Measurements from ENCODE around the gene LMNTD2. TPM values are rescaled to one million over a fixed set of nuclear protein-coding genes. Genes with fewer than 3 reads are reported as not detected.

The LMNTD2 gene
- total and polyA plus RNA-seq, 2 experiments from 2014 or later, result 0.22 to 0.36 TPM

DNA sequence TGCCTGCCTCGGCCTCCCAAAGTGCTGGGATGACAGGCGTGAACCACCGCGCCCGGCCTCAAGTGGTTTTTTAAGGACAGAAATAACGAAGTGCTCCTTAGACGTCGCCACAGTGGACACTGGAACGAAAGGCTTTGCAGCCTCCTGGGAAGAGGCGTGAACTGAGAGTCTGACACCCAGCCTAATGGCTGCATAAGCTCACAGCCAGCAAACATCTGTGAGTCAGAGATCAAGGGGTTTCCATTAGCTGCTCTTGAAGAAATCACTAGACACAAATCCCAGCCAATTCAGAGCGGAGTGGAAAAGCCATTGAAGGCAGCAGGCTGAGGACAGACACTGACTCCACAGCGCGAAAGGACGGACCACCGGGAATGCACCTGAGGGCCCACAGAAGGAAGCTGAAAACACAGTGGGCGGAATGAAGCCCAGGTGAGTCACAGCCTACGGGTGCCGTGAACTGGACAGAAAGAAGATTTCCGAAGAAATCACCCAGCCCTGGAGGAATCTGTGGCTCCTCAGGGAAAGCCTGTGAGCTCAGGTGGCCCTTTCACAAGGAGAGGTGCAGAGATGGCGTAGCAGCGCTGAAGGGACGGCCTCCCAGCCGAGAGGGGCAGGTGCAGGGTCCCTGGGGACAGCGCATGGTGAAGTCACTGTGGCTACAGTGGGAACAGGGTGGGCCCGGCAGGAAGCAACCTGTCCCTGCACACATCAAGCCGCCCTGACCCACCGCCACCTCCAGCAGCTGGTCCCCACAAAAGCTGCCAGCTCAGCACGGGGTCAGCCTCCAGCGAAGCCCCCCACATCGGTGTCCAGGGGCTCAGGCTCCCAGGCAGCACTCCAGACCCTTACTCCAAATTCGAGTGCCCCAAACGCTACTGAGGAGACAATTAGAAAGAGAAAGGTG, 11.6 kb downstream of the LMNTD2 start:
- in situ Hi-C loops (cut with MboI), result no loop called here
- no peak overlapping the region for H3K4me3 ChIP-seq
- no peaks in the 10 kb centered on the region for H3K4me1 ChIP-seq (ENCODE audit: insufficient read depth)

DNA sequence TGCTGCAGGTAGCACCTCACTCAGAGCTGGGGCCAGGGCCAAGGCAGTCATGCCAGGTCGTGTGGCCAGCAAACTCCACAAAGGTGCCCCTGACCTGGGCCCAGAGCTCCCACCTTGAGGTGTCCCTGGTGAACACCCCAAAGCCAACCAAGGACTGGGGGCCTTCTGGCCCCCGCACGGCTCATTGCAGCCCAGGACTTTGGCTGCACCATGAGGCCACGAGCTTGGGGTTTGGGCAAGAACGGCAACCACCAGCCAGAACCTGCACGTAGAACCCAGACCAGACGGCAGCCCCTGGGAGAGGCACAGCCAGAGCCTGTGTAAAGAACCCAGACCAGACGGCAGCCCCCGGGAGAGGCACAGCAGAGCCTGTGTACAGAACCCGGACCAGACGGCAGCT, 15.4 kb downstream of the LMNTD2 start:
- Histone ChIP-seq H3K4me3 (no peak overlapping the region), H2AFZ (no peak overlapping the region), H3K79me2 (ENCODE audit: insufficient read depth) (no peaks in the 10 kb centered on the region), H3K4me1 (ENCODE audit: insufficient read depth) (no peaks in the 10 kb centered on the region), H3K27me3 (replicated peaks; ENCODE audit: insufficient read depth) (no peaks in the 10 kb centered on the region), H3K9me3 (ENCODE audit: low read depth) (no peaks in the 10 kb centered on the region), H3K4me2 (ENCODE audit: unreplicated experiment) (no peak overlapping the region), H3K9me2 (ENCODE audit: insufficient read depth) (no peaks in the 10 kb centered on the region), H3K36me3 (ENCODE audit: low read depth) (no peaks in the 10 kb centered on the region), H4K20me1 (ENCODE audit: insufficient read depth) (no peaks in the 10 kb centered on the region), H3K9ac (no peak overlapping the region), H3K27ac (no peak overlapping the region), H3F3A (ENCODE audit: insufficient read depth) (no peaks in the 10 kb centered on the region)
- 84 to 87% methylated on average over 10 to 11 of the region's 11 CpGs for WGBS, 2 experiments (ENCODE audit: low coverage in 1 of 2, low lambda C conversion rate in 2 of 2, missing lambda C conversion rate in 2 of 2)
- TF ChIP-seq EZH2 (IDR thresholded peaks at IDR 0.05; ENCODE audit: insufficient read depth, poor library complexity, severe bottlenecking) (no peak), EZH2phosphoT487 (IDR thresholded peaks at IDR 0.05; ENCODE audit: insufficient read depth, low read depth) (no peak)
- no peak for DNase-seq
- in situ Hi-C loops (cut with MboI), result no loop called here

More for the DNA sequence above, 11.6 kb downstream of the LMNTD2 start:
- no peaks in the 10 kb centered on the region for H3K9me2 ChIP-seq (ENCODE audit: insufficient read depth)
- H3K9me3 ChIP-seq (ENCODE audit: low read depth), result no peaks in the 10 kb centered on the region
- H3K79me2 ChIP-seq (ENCODE audit: insufficient read depth), result no peaks in the 10 kb centered on the region
- no peak for TF ChIP-seq EZH2phosphoT487 (IDR thresholded peaks at IDR 0.05; ENCODE audit: insufficient read depth, low read depth)
- TF ChIP-seq EZH2 (IDR thresholded peaks at IDR 0.05; ENCODE audit: insufficient read depth, poor library complexity, severe bottlenecking), result no peak
- no peaks in the 10 kb centered on the region for H3K36me3 ChIP-seq (ENCODE audit: low read depth)
- WGBS, 2 experiments (ENCODE audit: low coverage in 1 of 2, low lambda C conversion rate in 2 of 2, missing lambda C conversion rate in 2 of 2), result 69 to 72% methylated on average over 31 to 32 of the region's 32 CpGs
- H4K20me1 ChIP-seq (ENCODE audit: insufficient read depth), result no peaks in the 10 kb centered on the region
- no peak overlapping the region for H2AFZ ChIP-seq
- peak; percentile 38 for DNase-seq
- no peaks in the 10 kb centered on the region for H3F3A ChIP-seq (ENCODE audit: insufficient read depth)
- no peak overlapping the region for H3K4me2 ChIP-seq (ENCODE audit: unreplicated experiment)
- no peak overlapping the region for H3K27ac ChIP-seq
- no peak overlapping the region for H3K9ac ChIP-seq
- H3K27me3 ChIP-seq (replicated peaks; ENCODE audit: insufficient read depth), result no peaks in the 10 kb centered on the region

DNA sequence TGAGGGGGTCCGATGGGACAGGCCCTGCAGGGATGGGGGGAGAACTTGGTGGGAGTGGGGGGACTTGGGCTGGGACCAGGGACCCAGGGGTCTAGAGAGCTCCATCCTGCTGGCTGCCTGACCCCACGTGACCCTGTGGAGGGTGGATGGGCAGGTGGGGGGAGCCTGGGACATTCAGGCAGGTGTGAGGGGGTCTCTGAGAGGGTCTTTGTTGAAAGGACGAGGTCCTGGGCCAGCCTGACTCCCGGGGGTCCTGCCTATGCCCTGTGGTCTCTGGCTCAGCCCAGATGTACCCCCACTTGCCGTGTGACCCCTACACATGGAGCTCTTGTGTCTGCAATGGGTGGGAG, 15.7 kb downstream of the LMNTD2 start:
- H2AFZ ChIP-seq, result no peak overlapping the region
- TF ChIP-seq EZH2phosphoT487 (IDR thresholded peaks at IDR 0.05; ENCODE audit: insufficient read depth, low read depth) (no peak), EZH2 (IDR thresholded peaks at IDR 0.05; ENCODE audit: insufficient read depth, poor library complexity, severe bottlenecking) (no peak)
- no peak overlapping the region for H3K9ac ChIP-seq
- no peaks in the 10 kb centered on the region for H4K20me1 ChIP-seq (ENCODE audit: insufficient read depth)
- 43 to 48% methylated on average over 3 to 4 of the region's 5 CpGs for WGBS, 2 experiments (ENCODE audit: low coverage in 1 of 2, low lambda C conversion rate in 2 of 2, missing lambda C conversion rate in 2 of 2)
- H3K27me3 ChIP-seq (replicated peaks; ENCODE audit: insufficient read depth), result no peaks in the 10 kb centered on the region
- DNase-seq, result no peak
- no peaks in the 10 kb centered on the region for H3K9me2 ChIP-seq (ENCODE audit: insufficient read depth)
- no peaks in the 10 kb centered on the region for H3K36me3 ChIP-seq (ENCODE audit: low read depth)
- no peak overlapping the region for H3K4me3 ChIP-seq
- no peaks in the 10 kb centered on the region for H3F3A ChIP-seq (ENCODE audit: insufficient read depth)
- H3K4me2 ChIP-seq (ENCODE audit: unreplicated experiment), result no peak overlapping the region
- in situ Hi-C loops (cut with MboI), result no loop called here
- no peaks in the 10 kb centered on the region for H3K79me2 ChIP-seq (ENCODE audit: insufficient read depth)
- no peak overlapping the region for H3K27ac ChIP-seq
- H3K4me1 ChIP-seq (ENCODE audit: insufficient read depth), result no peaks in the 10 kb centered on the region
- no peaks in the 10 kb centered on the region for H3K9me3 ChIP-seq (ENCODE audit: low read depth)

DNA sequence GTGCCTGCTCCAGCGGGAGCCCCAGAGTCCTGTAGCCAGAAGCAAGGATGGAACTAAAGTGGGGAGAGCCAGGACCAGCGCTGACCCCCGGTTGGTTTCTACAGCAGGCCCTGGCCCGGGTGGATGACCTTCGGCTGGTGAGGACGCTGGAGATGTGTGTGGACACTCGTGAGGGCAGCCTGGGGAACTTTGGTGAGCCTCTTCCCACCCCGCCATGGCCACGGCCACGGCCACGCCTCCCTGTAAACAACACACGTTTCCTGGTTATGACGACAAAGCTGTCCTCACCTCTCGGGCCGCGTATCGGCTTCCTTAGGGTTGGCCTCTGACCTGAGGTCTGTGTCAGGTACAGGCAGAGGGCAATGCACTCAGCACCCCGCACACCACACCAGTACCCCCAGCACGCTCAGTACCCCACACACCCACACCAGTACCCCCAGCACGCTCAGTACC, 19.1 kb downstream of the LMNTD2 start:
- Histone ChIP-seq H3K36me3 (ENCODE audit: low read depth) (no peaks in the 10 kb centered on the region), H3K9ac (no peak overlapping the region), H3K27me3 (replicated peaks; ENCODE audit: insufficient read depth) (no peaks in the 10 kb centered on the region), H3K4me3 (no peak overlapping the region), H4K20me1 (ENCODE audit: insufficient read depth) (no peaks in the 10 kb centered on the region), H3K9me2 (ENCODE audit: insufficient read depth) (no peaks in the 10 kb centered on the region), H3F3A (ENCODE audit: insufficient read depth) (0 out of 2 replicates have a peak, but pooled peaks cover 5% of the 10 kb centered on the region), H3K4me1 (ENCODE audit: insufficient read depth) (no peaks in the 10 kb centered on the region), H3K79me2 (ENCODE audit: insufficient read depth) (no peaks in the 10 kb centered on the region), H2AFZ (no peak overlapping the region), H3K27ac (no peak overlapping the region), H3K9me3 (ENCODE audit: low read depth) (no peaks in the 10 kb centered on the region), H3K4me2 (ENCODE audit: unreplicated experiment) (no peak overlapping the region)
- no peak for DNase-seq
- in situ Hi-C loops (cut with MboI), result no loop called here
- TF ChIP-seq EZH2phosphoT487 (IDR thresholded peaks at IDR 0.05; ENCODE audit: insufficient read depth, low read depth) (no peak), EZH2 (IDR thresholded peaks at IDR 0.05; ENCODE audit: insufficient read depth, poor library complexity, severe bottlenecking) (no peak)
- WGBS, 2 experiments (ENCODE audit: low coverage in 1 of 2, low lambda C conversion rate in 2 of 2, missing lambda C conversion rate in 2 of 2), result 82 to 86% methylated on average over 18 to 20 of the region's 20 CpGs

All from GM23248 (cell line).